ENCODE results near the gene DCT.

DNA sequence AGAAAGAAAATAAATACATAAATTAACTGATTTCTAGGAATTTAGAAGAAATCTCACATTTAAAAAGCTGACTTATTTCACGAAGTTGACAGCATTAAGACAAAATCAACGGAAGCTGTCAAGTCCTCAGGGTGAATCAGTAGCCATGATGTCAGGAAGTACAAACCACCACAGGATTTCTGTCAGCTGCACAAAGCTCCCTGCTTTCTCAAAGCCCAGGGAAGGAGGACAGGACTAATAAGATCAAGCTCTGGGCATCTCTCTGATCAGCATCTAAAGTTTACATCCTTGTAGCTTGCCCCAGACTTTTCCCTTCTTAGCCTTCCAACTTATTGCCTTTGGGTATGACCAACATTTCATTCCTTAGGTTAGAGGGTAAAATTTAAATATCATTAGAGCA lies 9.4 kb downstream of the DCT start:
- TF ChIP-seq EZH2 (IDR thresholded peaks at IDR 0.05; ENCODE audit: insufficient read depth, poor library complexity, severe bottlenecking) = no peak
- TF ChIP-seq EZH2phosphoT487 (IDR thresholded peaks at IDR 0.05; ENCODE audit: insufficient read depth, low read depth) = no peak

Measured in GM23248 (cell line).